Measurements from ENCODE around the gene TAPBP.
A peak's percentile ranks its signal among the peaks of the same experiment; 100 is the strongest.
"Not testable (repeated sequence)": the region's sequence is repeated elsewhere in the genome, so short reads cannot be mapped to it uniquely, and the experiment has no call there.

Gene TAPBP

GRCh38 chr6:33344701-33345697 lies 31.1 kb upstream of the TAPBP start:
- DNase-seq (ENCODE audit: low spot score), result peak; percentile 66
- in situ Hi-C loops (cut with MboI; ENCODE audit: low pct_unique_long_range_greater_than_20kb, low sequenced_read_pairs, unreplicated experiment), result no loop called here
- peak; percentile 57 for TF ChIP-seq CTCF (IDR thresholded peaks at IDR 0.05; ENCODE audit: extremely low read depth, insufficient read depth, missing control alignments)

- no peak for DNase-seq (ENCODE audit: low spot score)
- in situ Hi-C loops (cut with MboI; ENCODE audit: low pct_unique_long_range_greater_than_20kb, low sequenced_read_pairs, unreplicated experiment), result no loop called here
- TF ChIP-seq CTCF (IDR thresholded peaks at IDR 0.05; ENCODE audit: extremely low read depth, insufficient read depth, missing control alignments), result no peak
These were observed 30.2 kb upstream of the TAPBP start for GRCh38 chr6:33343953-33344611.

- DNase-seq (ENCODE audit: low spot score); in situ Hi-C loops (cut with MboI; ENCODE audit: low pct_unique_long_range_greater_than_20kb, low sequenced_read_pairs, unreplicated experiment): not testable (repeated sequence)
These were observed 29.7 kb upstream of the TAPBP start for GRCh38 chr6:33343606-33343952.

- no peak for DNase-seq (ENCODE audit: low spot score)
- TF ChIP-seq CTCF (IDR thresholded peaks at IDR 0.05; ENCODE audit: extremely low read depth, insufficient read depth, missing control alignments), result no peak
- in situ Hi-C loops (cut with MboI; ENCODE audit: low pct_unique_long_range_greater_than_20kb, low sequenced_read_pairs, unreplicated experiment), result no loop called here
These were observed 25.3 kb upstream of the TAPBP start for GRCh38 chr6:33339193-33339592.

GRCh38 chr6:33336495-33336894 lies 22.6 kb upstream of the TAPBP start:
- no peak for DNase-seq (ENCODE audit: low spot score)
- in situ Hi-C loops (cut with MboI; ENCODE audit: low pct_unique_long_range_greater_than_20kb, low sequenced_read_pairs, unreplicated experiment), result no loop called here
- no peak for TF ChIP-seq CTCF (IDR thresholded peaks at IDR 0.05; ENCODE audit: extremely low read depth, insufficient read depth, missing control alignments)

- DNase-seq (ENCODE audit: low spot score), result no peak
- no peak for TF ChIP-seq CTCF (IDR thresholded peaks at IDR 0.05; ENCODE audit: extremely low read depth, insufficient read depth, missing control alignments)
- in situ Hi-C loops (cut with MboI; ENCODE audit: low pct_unique_long_range_greater_than_20kb, low sequenced_read_pairs, unreplicated experiment), result no loop called here
These were observed 22.0 kb upstream of the TAPBP start for GRCh38 chr6:33335916-33336315.

GRCh38 chr6:33333666-33334065 lies 19.8 kb upstream of the TAPBP start:
- no peak for TF ChIP-seq CTCF (IDR thresholded peaks at IDR 0.05; ENCODE audit: extremely low read depth, insufficient read depth, missing control alignments)
- in situ Hi-C loops (cut with MboI; ENCODE audit: low pct_unique_long_range_greater_than_20kb, low sequenced_read_pairs, unreplicated experiment), result no loop called here
- DNase-seq (ENCODE audit: low spot score), result no peak

All from GM13977 (cell line).